ENCODE data around the gene SYT1. TPM values are rescaled to one million over a fixed set of nuclear protein-coding genes. Genes with fewer than 3 reads are reported as not detected.
A peak's percentile ranks its signal among the peaks of the same experiment; 100 is the strongest.

Gene SYT1
- total and polyA plus RNA-seq, 2 of the 4 experiments (the other 2 are of a cell fraction) = 2.8 to 3.0 TPM

DNA sequence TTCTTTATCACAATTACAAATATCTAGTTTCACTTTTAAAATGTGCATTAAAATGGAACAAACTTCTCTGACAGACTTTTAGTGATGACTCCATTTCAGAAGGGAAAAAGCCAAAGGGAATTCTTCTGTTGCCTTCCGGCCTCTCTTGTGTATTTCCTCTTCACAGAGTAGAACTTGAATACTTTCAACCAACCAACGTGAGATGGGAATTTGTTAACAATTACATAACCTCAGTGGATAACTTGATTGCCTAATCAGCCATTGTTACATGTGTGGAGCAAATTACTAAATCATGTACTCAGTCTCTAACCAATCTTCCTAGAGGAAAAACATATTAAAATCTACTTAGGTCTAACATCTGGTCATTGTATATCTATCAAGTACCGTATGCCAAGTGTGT is 291.1 kb downstream of the SYT1 start:
- intact Hi-C loops (cut with micrococcal nuclease) = no loop called here
- ATAC-seq (ENCODE audit: low read depth) (peak; percentile 36; the same call in 1 of the 2 replicates), DNase-seq (peak; percentile 63)
- no peak overlapping the region for H2AK9ac ChIP-seq (replicated peaks; ENCODE audit: low read depth, low read length, poor library complexity)
- no peak overlapping the region for H3K56ac ChIP-seq (ENCODE audit: extremely low read depth, insufficient read depth, low read length)
- peaks cover 4% of the 10 kb centered on the region; the same call in 1 of the 2 replicates for H3K9me1 ChIP-seq (ENCODE audit: insufficient read depth, low read length)
- H3K9me3 ChIP-seq (ENCODE audit: control insufficient read depth, insufficient read depth, low read length) = no peaks in the 10 kb centered on the region
- no peak overlapping the region for H3K18ac ChIP-seq (ENCODE audit: low read depth, low read length)
- H3K14ac ChIP-seq (replicated peaks; ENCODE audit: low read depth, low read length) = no peak overlapping the region
- TF ChIP-seq SMC3 (IDR thresholded peaks at IDR 0.05; ENCODE audit: low read depth, low read length) (no peak), CEBPB (IDR thresholded peaks at IDR 0.05; ENCODE audit: low read depth, low read length) (peak; percentile 71), POLR2A (IDR thresholded peaks at IDR 0.05; ENCODE audit: low read depth, low read length) (no peak), NFE2L2 (IDR thresholded peaks at IDR 0.05; ENCODE audit: low read depth, low read length) (no peak), RCOR1 (IDR thresholded peaks at IDR 0.05; ENCODE audit: insufficient replicate concordance, low read length) (no peak)
- TF ChIP-seq, protein P1, sequence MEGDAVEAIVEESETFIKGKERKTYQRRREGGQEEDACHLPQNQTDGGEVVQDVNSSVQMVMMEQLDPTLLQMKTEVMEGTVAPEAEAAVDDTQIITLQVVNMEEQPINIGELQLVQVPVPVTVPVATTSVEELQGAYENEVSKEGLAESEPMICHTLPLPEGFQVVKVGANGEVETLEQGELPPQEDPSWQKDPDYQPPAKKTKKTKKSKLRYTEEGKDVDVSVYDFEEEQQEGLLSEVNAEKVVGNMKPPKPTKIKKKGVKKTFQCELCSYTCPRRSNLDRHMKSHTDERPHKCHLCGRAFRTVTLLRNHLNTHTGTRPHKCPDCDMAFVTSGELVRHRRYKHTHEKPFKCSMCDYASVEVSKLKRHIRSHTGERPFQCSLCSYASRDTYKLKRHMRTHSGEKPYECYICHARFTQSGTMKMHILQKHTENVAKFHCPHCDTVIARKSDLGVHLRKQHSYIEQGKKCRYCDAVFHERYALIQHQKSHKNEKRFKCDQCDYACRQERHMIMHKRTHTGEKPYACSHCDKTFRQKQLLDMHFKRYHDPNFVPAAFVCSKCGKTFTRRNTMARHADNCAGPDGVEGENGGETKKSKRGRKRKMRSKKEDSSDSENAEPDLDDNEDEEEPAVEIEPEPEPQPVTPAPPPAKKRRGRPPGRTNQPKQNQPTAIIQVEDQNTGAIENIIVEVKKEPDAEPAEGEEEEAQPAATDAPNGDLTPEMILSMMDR (conservative IDR thresholded peaks at IDR 0.05; ENCODE audit: low read depth, low read length) = no peak
- TF ChIP-seq, protein P2, sequence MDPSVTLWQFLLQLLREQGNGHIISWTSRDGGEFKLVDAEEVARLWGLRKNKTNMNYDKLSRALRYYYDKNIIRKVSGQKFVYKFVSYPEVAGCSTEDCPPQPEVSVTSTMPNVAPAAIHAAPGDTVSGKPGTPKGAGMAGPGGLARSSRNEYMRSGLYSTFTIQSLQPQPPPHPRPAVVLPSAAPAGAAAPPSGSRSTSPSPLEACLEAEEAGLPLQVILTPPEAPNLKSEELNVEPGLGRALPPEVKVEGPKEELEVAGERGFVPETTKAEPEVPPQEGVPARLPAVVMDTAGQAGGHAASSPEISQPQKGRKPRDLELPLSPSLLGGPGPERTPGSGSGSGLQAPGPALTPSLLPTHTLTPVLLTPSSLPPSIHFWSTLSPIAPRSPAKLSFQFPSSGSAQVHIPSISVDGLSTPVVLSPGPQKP (IDR thresholded peaks at IDR 0.05; ENCODE audit: borderline replicate concordance, low read depth, low read length) = no peak
- in situ Hi-C loops (cut with MboI; ENCODE audit: low sequenced_read_pairs) = no loop called here
- CTCF ChIA-PET = no interaction called here
- H3K4ac ChIP-seq (ENCODE audit: low read depth, low read length) = no peak overlapping the region
- no peak overlapping the region for H4K5ac ChIP-seq (ENCODE audit: low read depth, low read length)
- no peak overlapping the region for H2AFZ ChIP-seq (replicated peaks; ENCODE audit: low read length, poor library complexity)
- H3K4me3 ChIP-seq (ENCODE audit: insufficient read depth, low read depth, low read length) = no peak overlapping the region
- no peaks in the 10 kb centered on the region for H4K20me1 ChIP-seq (ENCODE audit: insufficient read depth, low read length)
- peaks cover 4% of the 10 kb centered on the region; the same call in 1 of the 2 replicates for H3K4me1 ChIP-seq (ENCODE audit: control insufficient read depth, insufficient read depth, low read length)
- no peaks in the 10 kb centered on the region for H3K36me3 ChIP-seq (ENCODE audit: control insufficient read depth, insufficient read depth, low read length)
- H3K23ac ChIP-seq (ENCODE audit: low read depth, low read length) = no peak overlapping the region
- no CpG with 5 or more reads among the region's 3 CpGs for WGBS, 2 experiments (ENCODE audit: extremely low coverage in 2 of 2, insufficient read length in 1 of 2)
- H3K27me3 ChIP-seq (ENCODE audit: control insufficient read depth, insufficient read depth, low read length) = no peaks in the 10 kb centered on the region
- POLR2A ChIA-PET (ENCODE audit: unreplicated experiment) = no interaction called here
- H3K9ac ChIP-seq (ENCODE audit: low read depth, low read length) = no peak overlapping the region
- no peak overlapping the region for H3K27ac ChIP-seq (ENCODE audit: insufficient read depth, low read length)
- H3K79me1 ChIP-seq (ENCODE audit: low read depth in 1 of 2, low read length in 2 of 2) = no peaks in the 10 kb centered on the region
- no peak overlapping the region for H2BK15ac ChIP-seq (ENCODE audit: low read depth, low read length)
- dilution Hi-C loops (cut with HindIII; ENCODE audit: low sequenced_read_pairs, unreplicated experiment) = no loop called here
- no peak overlapping the region for H2AK5ac ChIP-seq (ENCODE audit: low read depth, low read length)
- no peak overlapping the region for H2BK20ac ChIP-seq (ENCODE audit: low read depth, low read length)
- BruUV-seq (replicated peaks) = no TSS peak
- H3K4me2 ChIP-seq (ENCODE audit: low read depth, low read length) = peak overlapping the region; percentile 77
- H2BK120ac ChIP-seq (ENCODE audit: low read depth, low read length) = no peak overlapping the region
- no peak overlapping the region for H4K8ac ChIP-seq (ENCODE audit: low read depth in 2 of 2, low read length in 2 of 2)
- H4K91ac ChIP-seq (ENCODE audit: insufficient read depth, low read depth, low read length) = no peak overlapping the region
- H2BK5ac ChIP-seq (ENCODE audit: low read depth, low read length, poor library complexity, severe bottlenecking) = no peak overlapping the region
